Measurements from ENCODE around the gene XG. TPM values are rescaled to one million over a fixed set of nuclear protein-coding genes. Genes with fewer than 3 reads are reported as not detected.
A peak's percentile ranks its signal among the peaks of the same experiment; 100 is the strongest.
"Not testable (repeated sequence)": the region's sequence is repeated elsewhere in the genome, so short reads cannot be mapped to it uniquely, and the experiment has no call there.

XG gene
- total and polyA plus RNA-seq, 7 experiments from 2014 or later, result 0.22 to 0.71 TPM; not detected in 5

GRCh38 chrX:2732076-2732475, 19.8 kb upstream of the XG start:
- intact Hi-C loops (cut with micrococcal nuclease), result no loop called here
- Histone ChIP-seq H3K27me3 (ENCODE audit: control insufficient read depth in 2 of 2, insufficient read depth in 2 of 2, low read length in 2 of 2) (peaks cover 0 to 4% of the 10 kb centered on the region in 2 donors), H3K4me1 (ENCODE audit: control insufficient read depth in 2 of 2, insufficient read depth in 2 of 2, low read length in 2 of 2) (no peaks in the 10 kb centered on the region), H3K9me3 (ENCODE audit: control insufficient read depth in 2 of 3, low read length in 3 of 3) (no peaks in the 10 kb centered on the region), H3K36me3 (ENCODE audit: control insufficient read depth in 2 of 3, insufficient read depth in 3 of 3, low read length in 3 of 3) (peaks cover 0 to 56% (median 5%) of the 10 kb centered on the region in 3 experiments), H3K27ac (ENCODE audit: low read depth, low read length) (no peak overlapping the region), H3K4me3 (ENCODE audit: low read length) (no peak overlapping the region)
- ATAC-seq, result no peak
- DNase-seq, result no peak
- peaks cover 0 to 3% (median 0%) of the 10 kb centered on the region in 11 donors for H3K9me3 Mint-ChIP-seq
- peaks cover 19 to 58% (median 46%) of the 10 kb centered on the region in 5 donors for H3K36me3 Mint-ChIP-seq
- no peaks in the 10 kb centered on the region for H3K27me3 Mint-ChIP-seq
- no peak overlapping the region for H3K4me3 Mint-ChIP-seq
- peaks cover 0 to 15% (median 8%) of the 10 kb centered on the region in 7 donors for H3K4me1 Mint-ChIP-seq
- CTCF ChIA-PET, result no interaction called here
- POLR2A ChIA-PET, result no interaction called here
- H3K27ac Mint-ChIP-seq, result peak overlapping the region in 3 of 9 donors; percentile 14 to 81 (median 68)

DNA sequence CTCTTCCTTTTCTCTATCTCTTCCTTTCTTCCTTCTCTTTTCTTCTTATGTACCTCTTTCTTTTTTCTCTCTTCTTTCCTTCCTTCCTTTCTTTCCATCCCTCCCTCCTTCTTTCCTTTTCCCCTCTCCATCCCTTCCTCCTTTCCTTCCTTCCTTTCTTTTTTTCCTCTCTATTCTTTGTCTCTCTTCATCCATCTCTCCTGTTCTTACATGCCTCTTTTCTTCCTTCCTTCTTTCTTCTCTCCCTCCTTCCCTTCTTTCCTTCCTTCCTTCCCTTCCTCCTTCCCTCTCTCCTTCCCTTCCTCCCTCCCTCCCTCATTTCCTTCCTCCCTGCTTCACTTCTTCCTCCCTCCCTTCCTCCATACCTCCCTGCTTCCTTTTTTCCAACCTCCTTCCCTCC, 19.2 kb upstream of the XG start:
- no peaks in the 10 kb centered on the region for H3K9me3 ChIP-seq (ENCODE audit: control insufficient read depth in 2 of 3, low read length in 3 of 3)
- Mint-ChIP-seq H3K4me1 (peaks cover 0 to 15% (median 8%) of the 10 kb centered on the region in 7 donors), H3K4me3 (peak overlapping the region in 1 of 10 donors; percentile 23), H3K27ac (peak overlapping the region in 5 of 9 donors; percentile 14 to 81 (median 64)), H3K9me3 (peaks cover 0 to 3% (median 0%) of the 10 kb centered on the region in 11 donors), H3K36me3 (peaks cover 19 to 55% (median 45%) of the 10 kb centered on the region in 5 donors), H3K27me3 (no peaks in the 10 kb centered on the region)
- ChIA-PET CTCF (no interaction called here), POLR2A (no interaction called here)
- H3K4me1 ChIP-seq (ENCODE audit: control insufficient read depth in 2 of 2, insufficient read depth in 2 of 2, low read length in 2 of 2), result no peaks in the 10 kb centered on the region
- no peak overlapping the region for H3K27ac ChIP-seq (ENCODE audit: low read depth, low read length)
- H3K27me3 ChIP-seq (ENCODE audit: control insufficient read depth in 2 of 2, insufficient read depth in 2 of 2, low read length in 2 of 2), result peaks cover 0 to 4% of the 10 kb centered on the region in 2 donors
- DNase-seq (no peak), ATAC-seq (no peak)
- intact Hi-C loops (cut with micrococcal nuclease), result no loop called here
- H3K36me3 ChIP-seq (ENCODE audit: control insufficient read depth in 2 of 3, insufficient read depth in 3 of 3, low read length in 3 of 3), result peaks cover 0 to 51% (median 5%) of the 10 kb centered on the region in 3 experiments
- H3K4me3 ChIP-seq (ENCODE audit: low read length), result no peak overlapping the region

DNA sequence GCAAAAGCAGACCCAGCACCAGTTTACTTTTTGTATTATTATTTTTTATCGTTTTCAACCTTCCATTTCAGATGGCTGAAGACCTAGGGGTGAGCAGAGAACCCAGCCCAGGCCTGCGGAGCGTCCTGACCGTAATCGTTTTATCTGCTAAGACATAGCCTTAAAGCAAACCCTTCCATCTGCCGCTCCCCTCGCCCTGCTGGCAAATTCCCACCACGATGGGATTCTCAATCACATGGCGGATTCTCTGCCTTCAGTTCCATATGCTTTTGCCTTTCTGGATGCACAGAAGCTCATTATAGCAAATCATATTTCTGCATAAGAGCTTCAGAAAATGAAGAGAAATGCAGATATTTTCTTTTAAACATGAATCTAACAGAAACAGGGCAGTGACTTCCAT, 18.6 kb upstream of the XG start:
- peaks cover 0 to 2% (median 0%) of the 10 kb centered on the region in 11 donors for H3K9me3 Mint-ChIP-seq
- H3K4me3 Mint-ChIP-seq, result no peak overlapping the region
- H3K36me3 Mint-ChIP-seq, result peaks cover 19 to 54% (median 46%) of the 10 kb centered on the region in 5 donors
- no peaks in the 10 kb centered on the region for H3K27me3 Mint-ChIP-seq
- H3K36me3 ChIP-seq (ENCODE audit: control insufficient read depth in 2 of 3, insufficient read depth in 3 of 3, low read length in 3 of 3), result peaks cover 0 to 51% (median 9%) of the 10 kb centered on the region in 3 experiments
- H3K27ac Mint-ChIP-seq, result peak overlapping the region in 2 of 9 donors; percentile 33 to 48
- H3K4me3 ChIP-seq (ENCODE audit: low read length), result no peak overlapping the region
- ChIA-PET POLR2A (no interaction called here), CTCF (no interaction called here)
- DNase-seq (no peak), ATAC-seq (no peak)
- intact Hi-C loops (cut with micrococcal nuclease), result no loop called here
- peaks cover 0 to 15% (median 8%) of the 10 kb centered on the region in 7 donors for H3K4me1 Mint-ChIP-seq
- H3K27me3 ChIP-seq (ENCODE audit: control insufficient read depth in 2 of 2, insufficient read depth in 2 of 2, low read length in 2 of 2), result peaks cover 0 to 4% of the 10 kb centered on the region in 2 donors
- no peaks in the 10 kb centered on the region for H3K4me1 ChIP-seq (ENCODE audit: control insufficient read depth in 2 of 2, insufficient read depth in 2 of 2, low read length in 2 of 2)
- no peak overlapping the region for H3K27ac ChIP-seq (ENCODE audit: low read depth, low read length)
- no peaks in the 10 kb centered on the region for H3K9me3 ChIP-seq (ENCODE audit: control insufficient read depth in 2 of 3, low read length in 3 of 3)

DNA sequence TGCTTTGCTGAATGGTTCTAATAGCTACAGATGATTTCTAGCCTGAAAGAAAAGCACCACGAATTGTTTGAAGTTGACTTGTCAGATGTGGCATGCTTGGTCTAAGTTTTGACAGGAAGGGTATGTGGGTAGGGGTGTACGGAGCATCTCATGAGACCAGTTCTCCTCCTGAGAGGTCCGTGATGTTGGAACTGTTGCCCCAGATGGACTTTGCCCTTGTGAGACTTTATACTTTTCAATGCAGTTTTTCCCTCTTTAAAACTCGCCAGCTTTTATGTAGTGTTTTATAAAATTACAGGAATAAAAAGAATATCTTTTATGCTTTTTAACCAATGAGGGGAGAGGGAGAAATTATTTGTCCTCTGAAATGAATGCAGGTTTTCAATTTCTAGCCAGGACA, 16.6 kb upstream of the XG start:
- Histone ChIP-seq H3K36me3 (ENCODE audit: control insufficient read depth in 2 of 3, insufficient read depth in 3 of 3, low read length in 3 of 3) (peaks cover 0 to 43% (median 11%) of the 10 kb centered on the region in 3 experiments), H3K4me3 (ENCODE audit: low read length) (no peak overlapping the region), H3K4me1 (ENCODE audit: control insufficient read depth in 2 of 2, insufficient read depth in 2 of 2, low read length in 2 of 2) (no peaks in the 10 kb centered on the region), H3K27me3 (ENCODE audit: control insufficient read depth in 2 of 2, insufficient read depth in 2 of 2, low read length in 2 of 2) (peaks cover 0 to 4% of the 10 kb centered on the region in 2 donors), H3K9me3 (ENCODE audit: control insufficient read depth in 2 of 3, low read length in 3 of 3) (no peaks in the 10 kb centered on the region), H3K27ac (ENCODE audit: low read depth, low read length) (no peak overlapping the region)
- DNase-seq, result no peak
- intact Hi-C loops (cut with micrococcal nuclease), result no loop called here
- H3K27ac Mint-ChIP-seq, result peak overlapping the region in 1 of 9 donors; percentile 43
- POLR2A ChIA-PET, result no interaction called here
- CTCF ChIA-PET, result no interaction called here
- H3K36me3 Mint-ChIP-seq, result peaks cover 13 to 51% (median 38%) of the 10 kb centered on the region in 5 donors
- no peak overlapping the region for H3K4me3 Mint-ChIP-seq
- H3K4me1 Mint-ChIP-seq, result peaks cover 0 to 15% (median 8%) of the 10 kb centered on the region in 7 donors
- no peak for ATAC-seq
- H3K27me3 Mint-ChIP-seq, result no peaks in the 10 kb centered on the region
- H3K9me3 Mint-ChIP-seq, result peaks cover 0 to 2% (median 0%) of the 10 kb centered on the region in 11 donors

- no peak for DNase-seq
- Histone ChIP-seq H3K4me3 (ENCODE audit: low read length) (no peak overlapping the region), H3K27me3 (ENCODE audit: control insufficient read depth in 2 of 2, insufficient read depth in 2 of 2, low read length in 2 of 2) (no peaks in the 10 kb centered on the region), H3K27ac (ENCODE audit: low read depth, low read length) (no peak overlapping the region), H3K36me3 (ENCODE audit: control insufficient read depth in 2 of 3, insufficient read depth in 3 of 3, low read length in 3 of 3) (peaks cover 0 to 27% (median 19%) of the 10 kb centered on the region in 3 experiments), H3K9me3 (ENCODE audit: control insufficient read depth in 2 of 3, low read length in 3 of 3) (no peaks in the 10 kb centered on the region), H3K4me1 (ENCODE audit: control insufficient read depth in 2 of 2, insufficient read depth in 2 of 2, low read length in 2 of 2) (no peaks in the 10 kb centered on the region)
- no peak for ATAC-seq
- Mint-ChIP-seq H3K27me3 (no peaks in the 10 kb centered on the region), H3K4me1 (peaks cover 0 to 4% (median 0%) of the 10 kb centered on the region in 7 donors), H3K4me3 (no peak overlapping the region), H3K27ac (peak overlapping the region in 2 of 9 donors; percentile 11 to 67), H3K36me3 (peaks cover 10 to 38% (median 35%) of the 10 kb centered on the region in 5 donors), H3K9me3 (peaks cover 0 to 3% (median 0%) of the 10 kb centered on the region in 11 donors)
- intact Hi-C loops (cut with micrococcal nuclease), result no loop called here
- POLR2A ChIA-PET, result no interaction called here
- CTCF ChIA-PET, result no interaction called here
Measured at GRCh38 chrX:2740672-2741071, 11.2 kb upstream of the XG start.

DNA sequence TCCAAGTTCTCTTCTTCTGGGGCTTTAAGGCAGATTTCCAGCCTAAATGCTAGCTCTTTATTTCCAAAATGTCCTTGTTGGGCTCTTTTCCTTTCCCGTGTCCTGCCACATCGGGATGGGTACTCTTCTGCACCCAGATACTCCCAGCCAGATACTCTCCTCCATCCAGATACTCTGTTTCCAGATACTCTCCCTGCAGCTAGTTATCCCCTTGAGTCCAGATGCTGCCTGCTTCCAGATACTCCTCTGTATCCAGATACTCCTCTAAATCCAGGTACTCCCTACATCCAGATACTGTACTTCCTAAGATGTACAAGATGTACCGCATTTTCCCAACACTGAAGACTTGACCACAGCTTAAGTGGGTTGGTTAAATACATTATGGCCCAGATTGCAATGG, 10.5 kb upstream of the XG start:
- no peaks in the 10 kb centered on the region for H3K4me1 ChIP-seq (ENCODE audit: control insufficient read depth in 2 of 2, insufficient read depth in 2 of 2, low read length in 2 of 2)
- H3K4me3 Mint-ChIP-seq, result no peak overlapping the region
- H3K27ac ChIP-seq (ENCODE audit: low read depth, low read length), result no peak overlapping the region
- ATAC-seq (no peak), DNase-seq (no peak)
- intact Hi-C loops (cut with micrococcal nuclease), result no loop called here
- H3K4me1 Mint-ChIP-seq, result peaks cover 0 to 4% (median 0%) of the 10 kb centered on the region in 7 donors
- H3K27ac Mint-ChIP-seq, result peak overlapping the region in 1 of 9 donors; percentile 11
- H3K9me3 Mint-ChIP-seq, result peaks cover 0 to 3% (median 0%) of the 10 kb centered on the region in 11 donors
- H3K4me3 ChIP-seq (ENCODE audit: low read length), result no peak overlapping the region
- H3K36me3 Mint-ChIP-seq, result peaks cover 10 to 35% (median 32%) of the 10 kb centered on the region in 5 donors
- H3K27me3 ChIP-seq (ENCODE audit: control insufficient read depth in 2 of 2, insufficient read depth in 2 of 2, low read length in 2 of 2), result no peaks in the 10 kb centered on the region
- H3K36me3 ChIP-seq (ENCODE audit: control insufficient read depth in 2 of 3, insufficient read depth in 3 of 3, low read length in 3 of 3), result peaks cover 0 to 27% (median 19%) of the 10 kb centered on the region in 3 experiments
- ChIA-PET POLR2A (no interaction called here), CTCF (no interaction called here)
- no peaks in the 10 kb centered on the region for H3K9me3 ChIP-seq (ENCODE audit: control insufficient read depth in 2 of 3, low read length in 3 of 3)
- no peaks in the 10 kb centered on the region for H3K27me3 Mint-ChIP-seq

DNA sequence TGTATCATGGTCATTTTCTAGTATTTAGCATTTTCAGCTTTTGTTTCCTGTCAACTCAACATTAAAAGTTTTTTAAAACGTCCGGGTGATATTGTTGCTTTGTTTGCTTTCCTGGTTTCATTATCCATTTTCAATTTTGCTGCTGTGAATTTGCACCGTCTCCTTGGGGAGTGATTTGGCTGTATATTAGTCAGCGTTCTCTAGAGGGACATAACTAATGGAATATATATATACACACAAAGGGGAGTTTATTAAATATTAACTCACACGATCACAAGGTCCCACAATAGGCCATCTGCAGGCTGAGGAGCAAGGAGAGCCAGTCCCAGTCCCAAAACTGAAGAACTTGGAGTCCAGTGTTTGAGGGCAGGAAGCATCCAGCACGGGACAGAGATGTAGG, 5.6 kb upstream of the XG start:
- POLR2A ChIA-PET; H3K27ac ChIP-seq (ENCODE audit: low read depth, low read length); H3K4me1 ChIP-seq (ENCODE audit: control insufficient read depth in 2 of 2, insufficient read depth in 2 of 2, low read length in 2 of 2); DNase-seq; H3K27me3 Mint-ChIP-seq; intact Hi-C loops (cut with micrococcal nuclease); H3K4me3 ChIP-seq (ENCODE audit: low read length); H3K9me3 Mint-ChIP-seq; H3K4me1 Mint-ChIP-seq; H3K27me3 ChIP-seq (ENCODE audit: control insufficient read depth in 2 of 2, insufficient read depth in 2 of 2, low read length in 2 of 2); H3K36me3 ChIP-seq (ENCODE audit: control insufficient read depth in 2 of 3, insufficient read depth in 3 of 3, low read length in 3 of 3); H3K9me3 ChIP-seq (ENCODE audit: control insufficient read depth in 2 of 3, low read length in 3 of 3); ATAC-seq; CTCF ChIA-PET; H3K4me3 Mint-ChIP-seq: not testable (repeated sequence)
- Mint-ChIP-seq H3K36me3 (peaks cover 3 to 17% (median 12%) of the 10 kb centered on the region in 5 donors), H3K27ac (peak overlapping the region in 1 of 9 donors; percentile 57)

Measured in naive thymus-derived CD4-positive, alpha-beta T cell (primary cell).